ENCODE data around the gene TMCO4.
A peak's percentile ranks its signal among the peaks of the same experiment; 100 is the strongest.

The TMCO4 gene

DNA sequence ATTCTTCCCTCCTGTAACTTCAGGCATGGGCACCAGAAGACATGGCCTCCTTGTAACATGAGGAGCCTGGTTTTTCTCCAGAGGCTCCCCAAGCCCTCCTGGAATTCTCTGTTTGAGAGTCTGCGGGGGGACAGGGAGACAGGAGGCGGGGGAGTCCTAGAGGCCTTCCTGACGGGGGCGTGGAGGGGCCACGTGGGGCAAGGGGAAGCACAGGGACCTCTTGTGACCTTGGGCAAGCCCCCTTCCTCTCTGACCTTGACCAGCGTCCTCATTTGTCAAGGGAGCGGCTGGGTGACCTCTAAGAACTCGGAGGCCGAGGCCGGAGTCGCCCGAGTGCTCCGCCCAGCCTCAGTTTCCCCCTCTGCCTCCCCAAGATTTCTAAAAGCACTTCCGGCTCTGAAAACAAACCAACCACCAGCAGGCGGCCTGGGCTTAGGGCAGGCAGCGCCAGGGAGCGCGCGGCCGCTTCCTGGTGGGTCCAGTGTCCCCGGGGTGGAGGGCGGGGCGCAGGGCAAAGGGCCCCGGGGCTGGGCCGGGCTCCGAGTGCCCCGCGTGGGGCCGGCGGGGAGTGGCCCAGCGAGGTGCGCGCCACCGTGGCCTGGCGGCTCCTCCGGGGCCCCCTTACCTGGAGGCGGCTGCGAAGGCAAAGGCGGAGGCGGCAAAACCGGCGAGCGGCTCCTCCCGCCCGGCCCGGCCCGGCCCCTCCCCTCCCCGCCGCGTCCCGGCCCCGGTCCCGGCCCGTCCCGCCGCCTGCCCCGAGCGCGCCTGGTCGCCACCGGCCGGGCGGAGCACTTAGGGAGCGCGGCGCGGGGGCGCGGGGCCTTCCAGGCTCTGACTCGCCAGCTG is at the start of gene TMCO4:
TSS of gene TMCO4 (minus strand) at position 687 of the 846 bp plus-strand sequence. CDS start 19,158 bp downstream, outside the sequence.
- TF ChIP-seq TAF1 (IDR thresholded peaks at IDR 0.05; ENCODE audit: low read depth) (peak; percentile 16; the same call in 1 of the 2 replicates), YY1 (IDR thresholded peaks at IDR 0.05; ENCODE audit: low read depth) (no peak), NFIC (IDR thresholded peaks at IDR 0.05) (no peak)

DNA sequence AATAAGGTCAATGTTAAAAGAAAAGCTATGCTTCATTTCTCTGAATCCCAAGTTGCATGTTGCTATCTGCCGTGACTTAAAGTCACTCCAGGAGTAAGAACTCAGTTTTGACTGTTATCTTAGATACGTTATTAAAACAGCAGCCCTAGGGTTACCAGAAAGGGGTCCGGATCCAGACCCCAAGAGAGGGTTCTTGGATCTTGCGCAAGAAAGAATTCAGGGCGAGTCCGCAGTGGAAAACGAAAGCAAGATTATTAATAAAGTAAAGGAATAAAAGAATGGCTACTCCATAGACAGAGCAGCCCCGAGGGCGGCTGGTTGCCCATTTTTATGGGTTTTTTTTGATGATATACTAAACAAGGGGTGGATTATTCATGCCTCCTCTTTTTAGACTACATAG is 47.6 kb upstream of the TMCO4 start:
- TF ChIP-seq CEBPB (IDR thresholded peaks at IDR 0.05) = 0 out of 2 replicates have a peak, but pooled peaks have one; percentile 6

DNA sequence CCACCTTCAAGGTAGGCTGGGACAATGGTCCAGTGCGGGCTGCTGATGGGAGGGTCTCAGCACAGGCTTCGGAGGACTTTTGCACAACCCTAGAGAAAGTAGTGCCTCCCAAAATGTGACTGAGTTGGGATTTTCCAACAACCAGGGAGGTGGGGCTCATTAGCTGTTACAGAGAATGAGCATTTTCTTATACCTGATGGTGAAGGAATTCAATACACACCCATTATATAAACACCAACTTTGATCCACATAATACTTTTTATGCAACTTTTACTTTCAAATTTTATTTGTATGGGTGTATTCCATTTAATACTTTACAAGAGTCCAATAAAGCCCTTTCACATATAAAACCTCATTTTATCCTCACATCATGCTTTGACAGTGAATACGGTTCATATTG is 46.6 kb upstream of the TMCO4 start:
- TF ChIP-seq TAF1 (IDR thresholded peaks at IDR 0.05; ENCODE audit: low read depth) = no peak
- no peak for TF ChIP-seq CEBPB (IDR thresholded peaks at IDR 0.05)
- TF ChIP-seq EGR1 (IDR thresholded peaks at IDR 0.05) = no peak

DNA sequence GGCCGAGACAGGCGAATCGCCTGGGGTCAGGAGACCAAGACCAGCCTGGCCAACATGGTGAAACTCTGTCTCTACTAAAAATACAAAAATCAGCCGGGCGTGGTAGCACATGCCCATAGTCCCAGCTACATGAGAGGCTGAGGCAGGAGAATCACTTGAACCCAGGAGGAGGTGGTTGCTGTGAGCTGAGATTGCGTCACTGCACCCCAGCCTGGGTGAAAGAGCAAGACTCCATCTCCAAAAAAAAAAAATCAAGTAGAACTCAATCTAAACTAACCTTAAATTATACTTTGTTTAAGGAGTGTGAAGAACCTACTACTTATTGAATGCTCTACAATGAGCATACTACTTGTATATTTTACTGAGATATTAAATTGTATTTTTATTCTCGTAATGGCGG is 45.8 kb upstream of the TMCO4 start:
- TF ChIP-seq TCF12 (IDR thresholded peaks at IDR 0.05; ENCODE audit: low read depth) = no peak
- TF ChIP-seq EGR1 (IDR thresholded peaks at IDR 0.05) = no peak
- TF ChIP-seq TEAD4 (IDR thresholded peaks at IDR 0.05) = no peak
- peak; percentile 20; the same call in 1 of the 2 replicates for TF ChIP-seq CEBPB (IDR thresholded peaks at IDR 0.05)
- TF ChIP-seq FOXM1 (IDR thresholded peaks at IDR 0.05; ENCODE audit: borderline replicate concordance, low read depth) = no peak

DNA sequence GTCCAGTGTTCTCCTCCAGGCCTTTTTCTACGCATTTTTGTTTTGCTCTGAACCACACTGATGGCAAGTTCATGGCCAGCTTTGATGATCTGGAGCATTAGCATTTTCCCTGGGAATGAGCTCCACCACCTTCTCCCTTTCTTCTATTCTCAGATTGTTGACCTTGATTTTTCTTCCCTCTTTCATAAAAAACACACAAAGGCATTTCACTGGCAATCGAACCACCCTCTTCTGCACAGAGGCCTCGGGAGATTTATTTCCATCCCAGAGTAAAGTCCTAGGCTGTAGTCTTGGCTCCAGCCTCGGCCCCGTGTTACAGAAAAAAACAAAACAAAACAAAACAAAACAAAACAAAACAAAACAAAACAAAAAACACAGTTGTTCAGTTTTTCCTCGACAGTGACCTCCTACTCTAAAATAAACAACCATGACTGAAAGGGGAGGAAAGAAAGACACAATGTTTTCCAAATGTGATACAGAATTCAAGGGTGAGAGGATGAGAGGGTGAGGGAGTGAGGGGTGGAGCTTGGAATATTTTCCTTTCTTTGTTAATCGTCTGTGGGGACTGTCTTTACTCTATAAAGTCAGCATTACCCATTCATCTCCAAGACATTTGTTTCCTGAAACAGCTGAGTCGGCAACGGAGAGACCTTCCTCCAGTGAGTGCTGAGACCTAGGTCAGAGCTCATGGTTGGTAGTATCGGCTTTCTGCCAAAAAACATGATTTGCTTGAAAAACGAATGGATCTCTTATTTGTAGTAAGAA is 45.2 kb upstream of the TMCO4 start:
- TF ChIP-seq CEBPB (IDR thresholded peaks at IDR 0.05) (no peak), CREB1 (IDR thresholded peaks at IDR 0.05; ENCODE audit: low read depth) (no peak), TAF1 (IDR thresholded peaks at IDR 0.05; ENCODE audit: low read depth) (no peak), FOXM1 (IDR thresholded peaks at IDR 0.05; ENCODE audit: borderline replicate concordance, low read depth) (no peak), EGR1 (IDR thresholded peaks at IDR 0.05) (no peak)
- TF ChIP-seq, protein P1, sequence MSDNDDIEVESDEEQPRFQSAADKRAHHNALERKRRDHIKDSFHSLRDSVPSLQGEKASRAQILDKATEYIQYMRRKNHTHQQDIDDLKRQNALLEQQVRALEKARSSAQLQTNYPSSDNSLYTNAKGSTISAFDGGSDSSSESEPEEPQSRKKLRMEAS (IDR thresholded peaks at IDR 0.05) = no peak

DNA sequence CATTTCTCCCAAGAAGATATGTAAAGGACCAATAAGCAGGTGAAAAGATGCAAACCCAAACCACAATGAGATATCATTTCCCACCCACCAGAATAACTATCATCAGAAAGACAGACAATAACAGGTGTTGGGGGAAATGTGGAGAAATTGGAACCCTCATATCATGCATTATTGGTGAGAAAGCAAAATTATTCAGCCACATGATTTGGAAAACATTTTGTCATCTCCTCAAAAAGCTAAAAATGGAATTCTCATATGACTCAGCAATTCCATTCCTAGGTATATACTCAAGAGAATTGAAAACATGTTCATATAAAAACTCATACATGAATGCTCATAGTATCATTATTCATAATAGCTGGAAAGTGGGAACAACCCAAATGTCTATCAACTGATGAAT is 40.5 kb upstream of the TMCO4 start:
- TF ChIP-seq EP300 (IDR thresholded peaks at IDR 0.05; ENCODE audit: borderline replicate concordance) (no peak), EGR1 (IDR thresholded peaks at IDR 0.05) (no peak), TEAD4 (IDR thresholded peaks at IDR 0.05) (no peak), CREB1 (IDR thresholded peaks at IDR 0.05; ENCODE audit: low read depth) (no peak), TCF12 (IDR thresholded peaks at IDR 0.05; ENCODE audit: low read depth) (no peak), NFIC (IDR thresholded peaks at IDR 0.05) (no peak), ZBTB7A (IDR thresholded peaks at IDR 0.05; ENCODE audit: low read depth) (no peak), TAF1 (IDR thresholded peaks at IDR 0.05; ENCODE audit: low read depth) (no peak), RAD21 (IDR thresholded peaks at IDR 0.05; ENCODE audit: low read depth) (no peak)
- TF ChIP-seq, protein P2, sequence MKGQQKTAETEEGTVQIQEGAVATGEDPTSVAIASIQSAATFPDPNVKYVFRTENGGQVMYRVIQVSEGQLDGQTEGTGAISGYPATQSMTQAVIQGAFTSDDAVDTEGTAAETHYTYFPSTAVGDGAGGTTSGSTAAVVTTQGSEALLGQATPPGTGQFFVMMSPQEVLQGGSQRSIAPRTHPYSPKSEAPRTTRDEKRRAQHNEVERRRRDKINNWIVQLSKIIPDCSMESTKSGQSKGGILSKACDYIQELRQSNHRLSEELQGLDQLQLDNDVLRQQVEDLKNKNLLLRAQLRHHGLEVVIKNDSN (IDR thresholded peaks at IDR 0.05) = no peak

DNA sequence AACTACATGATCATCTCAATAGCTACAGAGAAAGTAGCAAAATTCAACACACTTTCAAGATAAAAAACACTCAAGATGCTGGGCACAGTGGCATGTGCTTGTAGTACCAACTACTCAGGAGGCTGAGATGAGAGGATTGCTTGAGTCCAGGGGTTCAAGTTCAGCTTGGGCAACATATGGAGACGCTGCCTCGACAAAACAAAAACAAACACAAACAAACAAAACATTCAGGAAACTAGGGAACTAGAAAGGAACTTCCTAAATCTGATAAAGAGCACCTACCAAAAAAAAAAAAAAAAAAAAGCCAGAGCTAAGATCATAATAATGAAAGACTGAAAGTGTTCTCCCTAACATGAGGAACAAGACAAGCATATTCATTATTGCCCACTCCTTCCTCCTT is 38.1 kb upstream of the TMCO4 start:
- TF ChIP-seq, protein P3, sequence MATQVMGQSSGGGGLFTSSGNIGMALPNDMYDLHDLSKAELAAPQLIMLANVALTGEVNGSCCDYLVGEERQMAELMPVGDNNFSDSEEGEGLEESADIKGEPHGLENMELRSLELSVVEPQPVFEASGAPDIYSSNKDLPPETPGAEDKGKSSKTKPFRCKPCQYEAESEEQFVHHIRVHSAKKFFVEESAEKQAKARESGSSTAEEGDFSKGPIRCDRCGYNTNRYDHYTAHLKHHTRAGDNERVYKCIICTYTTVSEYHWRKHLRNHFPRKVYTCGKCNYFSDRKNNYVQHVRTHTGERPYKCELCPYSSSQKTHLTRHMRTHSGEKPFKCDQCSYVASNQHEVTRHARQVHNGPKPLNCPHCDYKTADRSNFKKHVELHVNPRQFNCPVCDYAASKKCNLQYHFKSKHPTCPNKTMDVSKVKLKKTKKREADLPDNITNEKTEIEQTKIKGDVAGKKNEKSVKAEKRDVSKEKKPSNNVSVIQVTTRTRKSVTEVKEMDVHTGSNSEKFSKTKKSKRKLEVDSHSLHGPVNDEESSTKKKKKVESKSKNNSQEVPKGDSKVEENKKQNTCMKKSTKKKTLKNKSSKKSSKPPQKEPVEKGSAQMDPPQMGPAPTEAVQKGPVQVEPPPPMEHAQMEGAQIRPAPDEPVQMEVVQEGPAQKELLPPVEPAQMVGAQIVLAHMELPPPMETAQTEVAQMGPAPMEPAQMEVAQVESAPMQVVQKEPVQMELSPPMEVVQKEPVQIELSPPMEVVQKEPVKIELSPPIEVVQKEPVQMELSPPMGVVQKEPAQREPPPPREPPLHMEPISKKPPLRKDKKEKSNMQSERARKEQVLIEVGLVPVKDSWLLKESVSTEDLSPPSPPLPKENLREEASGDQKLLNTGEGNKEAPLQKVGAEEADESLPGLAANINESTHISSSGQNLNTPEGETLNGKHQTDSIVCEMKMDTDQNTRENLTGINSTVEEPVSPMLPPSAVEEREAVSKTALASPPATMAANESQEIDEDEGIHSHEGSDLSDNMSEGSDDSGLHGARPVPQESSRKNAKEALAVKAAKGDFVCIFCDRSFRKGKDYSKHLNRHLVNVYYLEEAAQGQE (IDR thresholded peaks at IDR 0.05; ENCODE audit: low read depth) = no peak
- TF ChIP-seq, protein P2 (IDR thresholded peaks at IDR 0.05) = no peak
- TF ChIP-seq CREB1 (IDR thresholded peaks at IDR 0.05; ENCODE audit: low read depth) (no peak), TCF12 (IDR thresholded peaks at IDR 0.05; ENCODE audit: low read depth) (no peak), TEAD4 (IDR thresholded peaks at IDR 0.05) (no peak), EGR1 (IDR thresholded peaks at IDR 0.05) (no peak), EP300 (IDR thresholded peaks at IDR 0.05; ENCODE audit: borderline replicate concordance) (no peak), YY1 (IDR thresholded peaks at IDR 0.05; ENCODE audit: low read depth) (no peak), ZBTB7A (IDR thresholded peaks at IDR 0.05; ENCODE audit: low read depth) (no peak), CEBPB (IDR thresholded peaks at IDR 0.05) (no peak), NFIC (IDR thresholded peaks at IDR 0.05) (no peak), TAF1 (IDR thresholded peaks at IDR 0.05; ENCODE audit: low read depth) (no peak), RAD21 (IDR thresholded peaks at IDR 0.05; ENCODE audit: low read depth) (no peak), FOXM1 (IDR thresholded peaks at IDR 0.05; ENCODE audit: borderline replicate concordance, low read depth) (no peak)

DNA sequence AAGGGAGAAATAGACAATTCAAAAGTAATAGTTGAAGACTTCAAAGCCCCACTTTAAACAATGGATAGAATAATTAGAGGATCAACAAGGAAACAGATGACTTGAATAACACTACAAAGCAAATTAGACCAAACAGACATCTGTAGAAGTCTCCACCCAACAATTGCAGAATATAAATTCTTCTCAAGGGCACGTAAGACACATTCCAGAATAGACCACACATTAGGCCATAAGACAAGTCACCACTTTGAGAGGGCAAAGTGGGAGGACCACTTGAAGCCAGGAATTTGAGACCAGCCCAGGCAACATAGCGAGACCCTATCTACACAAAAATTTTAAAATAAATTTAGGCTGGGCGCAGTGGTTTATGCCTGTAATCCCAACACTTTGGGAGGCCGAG is 35.9 kb upstream of the TMCO4 start:
- TF ChIP-seq CEBPB (IDR thresholded peaks at IDR 0.05) (no peak), YY1 (IDR thresholded peaks at IDR 0.05; ENCODE audit: low read depth) (no peak), RAD21 (IDR thresholded peaks at IDR 0.05; ENCODE audit: low read depth) (no peak), FOXM1 (IDR thresholded peaks at IDR 0.05; ENCODE audit: borderline replicate concordance, low read depth) (no peak), TAF1 (IDR thresholded peaks at IDR 0.05; ENCODE audit: low read depth) (no peak), EGR1 (IDR thresholded peaks at IDR 0.05) (no peak), NFIC (IDR thresholded peaks at IDR 0.05) (no peak), EP300 (IDR thresholded peaks at IDR 0.05; ENCODE audit: borderline replicate concordance) (no peak), TEAD4 (IDR thresholded peaks at IDR 0.05) (no peak), TCF12 (IDR thresholded peaks at IDR 0.05; ENCODE audit: low read depth) (no peak), CREB1 (IDR thresholded peaks at IDR 0.05; ENCODE audit: low read depth) (no peak), ZBTB7A (IDR thresholded peaks at IDR 0.05; ENCODE audit: low read depth) (no peak)
- TF ChIP-seq, protein P1 (IDR thresholded peaks at IDR 0.05) = no peak
- TF ChIP-seq, protein P2 (IDR thresholded peaks at IDR 0.05) = no peak
- TF ChIP-seq, protein P3 (IDR thresholded peaks at IDR 0.05; ENCODE audit: low read depth) = no peak
